HG03432 (cell line): ENCODE results near the gene FAM187B.
"Not testable (repeated sequence)": the region's sequence is repeated elsewhere in the genome, so short reads cannot be mapped to it uniquely, and the experiment has no call there.

Source experiments
- ATAC-seq: cut with Tn5 transposase; IDR thresholded peaks from one replicate; pipeline ENCODE4 v1.9.1; 2021; ENCODE audit warnings: mild to moderate bottlenecking, moderate library complexity; ENCODE audit not compliant: unreplicated experiment

FAM187B gene

GRCh38 chr19:35262101-35262761 lies 33.7 kb upstream of the FAM187B start:
- ATAC-seq, result no peak

GRCh38 chr19:35261356-35262100 lies 33.0 kb upstream of the FAM187B start:
- ATAC-seq, result no peak

- no peak for ATAC-seq
Observed at GRCh38 chr19:35260694-35261304, 32.3 kb upstream of the FAM187B start.

GRCh38 chr19:35257113-35257461 lies 28.5 kb upstream of the FAM187B start:
- no peak for ATAC-seq

GRCh38 chr19:35256566-35256965 lies 28.0 kb upstream of the FAM187B start:
- no peak for ATAC-seq

- ATAC-seq, result no peak
Observed at GRCh38 chr19:35254341-35255297, 26.1 kb upstream of the FAM187B start.

- no peak for ATAC-seq
Observed at GRCh38 chr19:35253316-35254286, 25.1 kb upstream of the FAM187B start.

GRCh38 chr19:35251456-35251855 lies 22.9 kb upstream of the FAM187B start:
- no peak for ATAC-seq

- ATAC-seq, result no peak
Observed at GRCh38 chr19:35249848-35250711, 21.5 kb upstream of the FAM187B start.

- no peak for ATAC-seq
Observed at GRCh38 chr19:35249146-35249847, 20.8 kb upstream of the FAM187B start.

- ATAC-seq, result peak; percentile 69
Observed at GRCh38 chr19:35248310-35249145, 20.0 kb upstream of the FAM187B start, which contains the start of gene LSR. LSR (plus strand) TSS chr19:35249002; CDS start chr19:35249023, 21 bp downstream.

GRCh38 chr19:35247526-35248309 lies 19.2 kb upstream of the FAM187B start:
- peak; percentile 47 for ATAC-seq

- no peak for ATAC-seq
Observed at GRCh38 chr19:35246466-35247092, 18.0 kb upstream of the FAM187B start.

- no peak for ATAC-seq
Observed at GRCh38 chr19:35241417-35241816, 12.9 kb upstream of the FAM187B start.

GRCh38 chr19:35240327-35240726 lies 11.8 kb upstream of the FAM187B start:
- ATAC-seq, result no peak

- ATAC-seq, result not testable (repeated sequence)
Observed at GRCh38 chr19:35239597-35239996, 11.1 kb upstream of the FAM187B start.
